Osteoblast (primary cell): ENCODE measurements around the gene HOXB5. TPM values are rescaled to one million over a fixed set of nuclear protein-coding genes. Genes with fewer than 3 reads are reported as not detected.
A peak's percentile ranks its signal among the peaks of the same experiment; 100 is the strongest.

Experiments used
- DNase-seq: peaks from one replicate; pipeline ENCODE4 v3.0.0; 2011; ENCODE audit warnings: low spot score, mixed read lengths; ENCODE audit not compliant: insufficient read length; ENCODE audit errors: missing footprints
- H2AFZ ChIP-seq: 2 replicates; pipeline ENCODE4 v1.6.0; 2011; ENCODE audit warnings: mild to moderate bottlenecking, low read length
- H3K27ac ChIP-seq: 2 replicates; pipeline ENCODE4 v1.5.1; 2011; ENCODE audit warnings: mild to moderate bottlenecking, low read depth, low read length, moderate library complexity
- H3K27me3 ChIP-seq: 2 replicates; pipeline ENCODE4 v1.6.0; 2012; ENCODE audit warnings: mild to moderate bottlenecking, control low read depth, inconsistent platforms, low read length, moderate library complexity; ENCODE audit not compliant: insufficient read depth
- H3K36me3 ChIP-seq: 2 replicates; pipeline ENCODE4 v1.5.1; 2011; ENCODE audit warnings: mild to moderate bottlenecking, low read length, control low read depth, moderate library complexity; ENCODE audit not compliant: insufficient read depth
- H3K4me1 ChIP-seq: 2 replicates; pipeline ENCODE4 v1.5.1; 2011; ENCODE audit warnings: mild to moderate bottlenecking, low read length, control low read depth, moderate library complexity; ENCODE audit not compliant: insufficient read depth
- H3K4me2 ChIP-seq: 2 replicates; pipeline ENCODE4 v1.6.0; 2011; ENCODE audit warnings: mild to moderate bottlenecking, low read length; ENCODE audit not compliant: insufficient read depth
- H3K4me3 ChIP-seq: fragments of 200-600 bp; sonication (generic); 3 replicates; pipeline ENCODE4 v1.5.1; 2012; ENCODE audit warnings: mild to moderate bottlenecking, low read length, inconsistent platforms; ENCODE audit not compliant: insufficient read depth
- H3K79me2 ChIP-seq: 2 replicates; pipeline ENCODE4 v1.6.0; 2012; ENCODE audit warnings: mild to moderate bottlenecking, low read length, control low read depth, inconsistent platforms; ENCODE audit not compliant: insufficient read depth
- H3K9me3 ChIP-seq: 2 replicates; pipeline ENCODE4 v1.5.1; 2011; ENCODE audit warnings: low read depth, low read length, control low read depth
- H4K20me1 ChIP-seq: 2 replicates; pipeline ENCODE4 v1.6.0; 2012; ENCODE audit warnings: mild to moderate bottlenecking, low read length, control low read depth; ENCODE audit not compliant: insufficient read depth
- total RNA-seq: library from RNA; depleted of rRNA; stranded (reverse); fragments of >200 nt; gene quantifications from 2 replicates; pipeline ENCODE4 v1.2.3, GENCODE V29; 2012
- TF ChIP-seq, protein P1 (sequence below): IDR thresholded peaks from 2 replicates; pipeline ENCODE4 v1.5.1; 2011; ENCODE audit warnings: mild to moderate bottlenecking, low read depth, low read length, moderate library complexity; ENCODE audit errors: extremely low read depth

Gene HOXB5
- total RNA-seq, 1 donor, result not detected

GRCh38 chr17:48544349-48545021 lies 49.1 kb downstream of the HOXB5 start:
- peak overlapping the region; percentile 72 for H3K4me3 ChIP-seq
- H2AFZ ChIP-seq, result no peak overlapping the region
- H3K27ac ChIP-seq, result peak overlapping the region; percentile 51
- peak overlapping the region; percentile 78 for H3K4me2 ChIP-seq
- H3K36me3 ChIP-seq, result no peaks in the 10 kb centered on the region
- peaks cover 75% of the 10 kb centered on the region for H3K27me3 ChIP-seq
- H3K4me1 ChIP-seq, result peaks cover 5% of the 10 kb centered on the region
- H3K79me2 ChIP-seq, result peaks cover 4% of the 10 kb centered on the region
- DNase-seq, result peak; percentile 69
- TF ChIP-seq, protein P1, sequence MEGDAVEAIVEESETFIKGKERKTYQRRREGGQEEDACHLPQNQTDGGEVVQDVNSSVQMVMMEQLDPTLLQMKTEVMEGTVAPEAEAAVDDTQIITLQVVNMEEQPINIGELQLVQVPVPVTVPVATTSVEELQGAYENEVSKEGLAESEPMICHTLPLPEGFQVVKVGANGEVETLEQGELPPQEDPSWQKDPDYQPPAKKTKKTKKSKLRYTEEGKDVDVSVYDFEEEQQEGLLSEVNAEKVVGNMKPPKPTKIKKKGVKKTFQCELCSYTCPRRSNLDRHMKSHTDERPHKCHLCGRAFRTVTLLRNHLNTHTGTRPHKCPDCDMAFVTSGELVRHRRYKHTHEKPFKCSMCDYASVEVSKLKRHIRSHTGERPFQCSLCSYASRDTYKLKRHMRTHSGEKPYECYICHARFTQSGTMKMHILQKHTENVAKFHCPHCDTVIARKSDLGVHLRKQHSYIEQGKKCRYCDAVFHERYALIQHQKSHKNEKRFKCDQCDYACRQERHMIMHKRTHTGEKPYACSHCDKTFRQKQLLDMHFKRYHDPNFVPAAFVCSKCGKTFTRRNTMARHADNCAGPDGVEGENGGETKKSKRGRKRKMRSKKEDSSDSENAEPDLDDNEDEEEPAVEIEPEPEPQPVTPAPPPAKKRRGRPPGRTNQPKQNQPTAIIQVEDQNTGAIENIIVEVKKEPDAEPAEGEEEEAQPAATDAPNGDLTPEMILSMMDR, result no peak
- no peaks in the 10 kb centered on the region for H4K20me1 ChIP-seq
- H3K9me3 ChIP-seq, result no peaks in the 10 kb centered on the region

DNA sequence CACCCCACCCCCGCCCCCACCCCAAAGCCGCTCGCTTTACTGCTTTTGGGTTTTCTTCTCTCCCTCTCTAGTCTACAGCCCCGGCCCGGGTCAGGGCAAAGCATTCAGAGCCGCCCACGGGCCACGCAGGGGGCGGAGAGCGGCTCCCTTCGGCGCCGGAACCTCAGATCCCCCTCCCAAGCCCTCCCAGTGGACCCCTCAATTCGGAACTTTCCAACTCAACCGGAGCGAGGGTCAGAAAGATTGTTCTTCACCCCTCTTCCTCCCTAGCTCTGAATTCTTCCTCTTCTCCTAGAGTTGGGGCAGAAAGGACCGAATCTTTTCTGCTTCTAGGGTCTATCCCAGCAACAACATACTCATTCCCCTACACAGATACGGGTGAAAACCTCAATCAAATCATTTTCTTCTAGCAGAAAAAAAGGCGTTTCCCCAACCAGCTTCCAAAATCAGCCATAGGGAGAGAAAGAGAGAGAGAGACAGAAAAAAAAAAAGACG lies 49.7 kb downstream of the HOXB5 start:
- Histone ChIP-seq H3K4me3 (peak overlapping the region; percentile 72), H4K20me1 (no peaks in the 10 kb centered on the region), H2AFZ (no peak overlapping the region), H3K36me3 (no peaks in the 10 kb centered on the region), H3K9me3 (no peaks in the 10 kb centered on the region), H3K4me2 (peak overlapping the region; percentile 78), H3K79me2 (peaks cover 4% of the 10 kb centered on the region), H3K27me3 (peaks cover 70% of the 10 kb centered on the region), H3K27ac (peak overlapping the region; percentile 51), H3K4me1 (peaks cover 10% of the 10 kb centered on the region)
- DNase-seq, result peak; percentile 77
- TF ChIP-seq, protein P1, result no peak

DNA sequence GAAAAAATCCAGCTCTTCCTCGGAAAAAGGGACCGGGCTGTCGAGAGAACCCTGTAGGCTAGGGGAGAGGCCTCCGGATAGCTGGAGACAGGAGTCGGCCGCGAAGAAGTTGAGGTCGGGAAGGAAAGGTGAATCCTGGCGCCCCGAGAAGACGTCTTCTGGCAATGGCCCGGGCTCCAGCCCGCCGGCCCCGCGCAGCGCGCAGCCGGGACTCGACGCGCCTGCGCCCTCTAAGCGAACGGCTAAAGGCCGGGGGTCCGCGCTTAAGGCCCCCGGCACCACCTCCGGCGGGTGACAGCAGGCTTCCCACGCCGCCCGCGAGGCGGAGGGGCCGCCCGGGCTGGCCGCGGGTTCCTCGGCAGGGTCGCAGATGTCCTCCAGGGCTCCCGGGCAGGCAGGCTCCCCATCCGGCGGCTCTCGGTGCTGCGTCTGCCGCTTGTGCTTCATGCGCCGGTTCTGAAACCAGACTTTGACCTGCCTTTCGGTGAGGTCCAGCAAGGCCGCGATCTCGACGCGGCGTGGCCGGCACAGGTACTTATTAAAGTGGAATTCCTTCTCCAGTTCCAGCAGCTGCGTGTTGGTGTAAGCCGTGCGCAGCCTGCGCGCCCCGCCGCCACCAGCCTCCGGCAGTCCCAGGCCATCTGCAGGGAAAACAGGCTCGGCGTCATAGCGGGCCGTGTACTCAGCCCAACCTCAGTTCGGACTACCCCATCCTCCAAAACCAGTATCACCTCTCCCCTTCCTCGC lies 50.3 kb downstream of the HOXB5 start:
- DNase-seq, result no peak
- peak overlapping the region; percentile 78 for H3K4me2 ChIP-seq
- peaks cover 65% of the 10 kb centered on the region for H3K27me3 ChIP-seq
- peaks cover 13% of the 10 kb centered on the region for H3K4me1 ChIP-seq
- peak overlapping the region; percentile 72 for H3K4me3 ChIP-seq
- peak overlapping the region; percentile 60 for H3K27ac ChIP-seq
- no peaks in the 10 kb centered on the region for H3K36me3 ChIP-seq
- H2AFZ ChIP-seq, result peak overlapping the region; percentile 53
- peaks cover 4% of the 10 kb centered on the region for H3K79me2 ChIP-seq
- no peaks in the 10 kb centered on the region for H3K9me3 ChIP-seq
- no peaks in the 10 kb centered on the region for H4K20me1 ChIP-seq
- TF ChIP-seq, protein P1, result no peak

- Histone ChIP-seq H3K36me3 (no peaks in the 10 kb centered on the region), H2AFZ (peak overlapping the region; percentile 53), H3K4me2 (peak overlapping the region; percentile 78), H4K20me1 (no peaks in the 10 kb centered on the region), H3K4me1 (peaks cover 13% of the 10 kb centered on the region), H3K4me3 (peak overlapping the region; percentile 72), H3K27ac (peak overlapping the region; percentile 60), H3K27me3 (peaks cover 60% of the 10 kb centered on the region), H3K79me2 (peaks cover 4% of the 10 kb centered on the region), H3K9me3 (no peaks in the 10 kb centered on the region)
- DNase-seq, result no peak
- TF ChIP-seq, protein P1, result no peak
Observed at GRCh38 chr17:48542698-48543106, 50.9 kb downstream of the HOXB5 start.
